Breast epithelium (tissue), 3 donors: ENCODE results near the gene TGDS.
"Not testable (repeated sequence)": the region's sequence is repeated elsewhere in the genome, so short reads cannot be mapped to it uniquely, and the experiment has no call there.

Experiments
- CTCF ChIP-seq, 3 donors: fragments of 450-650 bp; IDR thresholded peaks; one replicate each; pipeline ENCODE4 v1.5.1; 2016 to 2017; ENCODE audit warnings: antibody characterized with exemption in 3 of 3, mild to moderate bottlenecking in 3 of 3, moderate library complexity in 3 of 3
- POLR2A ChIP-seq: fragments of 450-650 bp; IDR thresholded peaks from one replicate; pipeline ENCODE4 v1.6.1; 2016; ENCODE audit warnings: antibody characterized with exemption, mild to moderate bottlenecking, moderate library complexity
- POLR2AphosphoS5 ChIP-seq, 3 donors: sonication (generic); formaldehyde crosslinking; IDR thresholded peaks; one replicate each; pipeline ENCODE4 v1.6.1; 2017; ENCODE audit warnings: antibody characterized with exemption in 3 of 3

DNA sequence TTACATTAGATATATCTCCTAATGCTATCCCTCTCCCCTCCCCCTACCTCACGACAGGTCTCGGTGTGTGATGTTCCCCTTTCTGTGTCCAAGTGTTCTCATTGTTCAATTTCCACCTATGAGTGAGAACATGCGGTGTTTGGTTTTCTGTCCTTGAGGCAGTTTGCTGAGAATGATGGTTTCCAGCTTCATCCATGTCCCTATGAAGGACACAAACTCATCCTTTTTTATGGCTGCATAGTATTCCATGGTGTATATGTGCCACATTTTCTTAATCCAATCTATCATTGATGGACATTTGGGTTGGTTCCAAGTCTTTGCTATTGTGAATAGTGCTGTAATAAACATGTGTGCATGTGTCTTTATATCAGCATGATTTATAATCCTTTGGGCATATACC is 41.7 kb upstream of the TGDS start:
- TF ChIP-seq CTCF (IDR thresholded peaks at IDR 0.05); POLR2A; POLR2AphosphoS5 (IDR thresholded peaks at IDR 0.05): not testable (repeated sequence)
